Osteoblast (primary cell): ENCODE measurements around the gene RAMP3. TPM values are rescaled to one million over a fixed set of nuclear protein-coding genes. Genes with fewer than 3 reads are reported as not detected.

Experiments
- DNase-seq: peaks from one replicate; pipeline ENCODE4 v3.0.0; 2011; ENCODE audit warnings: low spot score, mixed read lengths; ENCODE audit not compliant: insufficient read length; ENCODE audit errors: missing footprints
- H2AFZ ChIP-seq: 2 replicates; pipeline ENCODE4 v1.6.0; 2011; ENCODE audit warnings: mild to moderate bottlenecking, low read length
- H3K27ac ChIP-seq: 2 replicates; pipeline ENCODE4 v1.5.1; 2011; ENCODE audit warnings: mild to moderate bottlenecking, low read depth, low read length, moderate library complexity
- H3K27me3 ChIP-seq: 2 replicates; pipeline ENCODE4 v1.6.0; 2012; ENCODE audit warnings: mild to moderate bottlenecking, control low read depth, inconsistent platforms, low read length, moderate library complexity; ENCODE audit not compliant: insufficient read depth
- H3K36me3 ChIP-seq: 2 replicates; pipeline ENCODE4 v1.5.1; 2011; ENCODE audit warnings: mild to moderate bottlenecking, low read length, control low read depth, moderate library complexity; ENCODE audit not compliant: insufficient read depth
- H3K4me1 ChIP-seq: 2 replicates; pipeline ENCODE4 v1.5.1; 2011; ENCODE audit warnings: mild to moderate bottlenecking, low read length, control low read depth, moderate library complexity; ENCODE audit not compliant: insufficient read depth
- H3K4me2 ChIP-seq: 2 replicates; pipeline ENCODE4 v1.6.0; 2011; ENCODE audit warnings: mild to moderate bottlenecking, low read length; ENCODE audit not compliant: insufficient read depth
- H3K4me3 ChIP-seq: fragments of 200-600 bp; sonication (generic); 3 replicates; pipeline ENCODE4 v1.5.1; 2012; ENCODE audit warnings: mild to moderate bottlenecking, low read length, inconsistent platforms; ENCODE audit not compliant: insufficient read depth
- H3K79me2 ChIP-seq: 2 replicates; pipeline ENCODE4 v1.6.0; 2012; ENCODE audit warnings: mild to moderate bottlenecking, low read length, control low read depth, inconsistent platforms; ENCODE audit not compliant: insufficient read depth
- H3K9me3 ChIP-seq: 2 replicates; pipeline ENCODE4 v1.5.1; 2011; ENCODE audit warnings: low read depth, low read length, control low read depth
- H4K20me1 ChIP-seq: 2 replicates; pipeline ENCODE4 v1.6.0; 2012; ENCODE audit warnings: mild to moderate bottlenecking, low read length, control low read depth; ENCODE audit not compliant: insufficient read depth
- total RNA-seq: library from RNA; depleted of rRNA; stranded (reverse); fragments of >200 nt; gene quantifications from 2 replicates; pipeline ENCODE4 v1.2.3, GENCODE V29; 2012
- TF ChIP-seq, protein P1 (sequence below): IDR thresholded peaks from 2 replicates; pipeline ENCODE4 v1.5.1; 2011; ENCODE audit warnings: mild to moderate bottlenecking, low read depth, low read length, moderate library complexity; ENCODE audit errors: extremely low read depth

Gene RAMP3
- total RNA-seq, 1 donor = not detected

DNA sequence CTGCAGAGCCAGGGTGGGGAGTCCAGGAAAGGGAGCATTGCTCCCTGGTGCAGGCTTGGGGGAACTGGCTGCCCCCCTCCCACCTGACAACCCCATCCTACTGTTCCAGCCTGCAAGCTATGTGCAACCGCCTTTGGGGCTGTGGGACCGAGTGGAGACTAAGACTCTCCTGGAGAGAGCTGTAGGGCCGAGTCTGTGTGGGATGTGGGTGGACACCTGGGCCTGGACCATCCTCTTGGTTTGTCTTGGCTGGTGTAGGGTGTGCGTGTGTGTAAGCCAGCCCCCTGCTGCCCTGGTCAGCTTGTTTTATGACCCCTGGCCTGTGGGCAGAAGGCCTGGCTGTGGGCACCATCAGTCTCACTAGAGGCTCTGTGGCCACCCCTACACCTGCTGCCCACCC, 1.6 kb upstream of the RAMP3 start:
- Histone ChIP-seq H3K4me3 (no peak overlapping the region), H3K27me3 (peaks cover 36% of the 10 kb centered on the region), H4K20me1 (no peaks in the 10 kb centered on the region), H3K79me2 (no peaks in the 10 kb centered on the region), H3K9me3 (no peaks in the 10 kb centered on the region), H3K27ac (no peak overlapping the region), H3K36me3 (no peaks in the 10 kb centered on the region), H2AFZ (no peak overlapping the region), H3K4me1 (no peaks in the 10 kb centered on the region), H3K4me2 (no peak overlapping the region)
- TF ChIP-seq, protein P1, sequence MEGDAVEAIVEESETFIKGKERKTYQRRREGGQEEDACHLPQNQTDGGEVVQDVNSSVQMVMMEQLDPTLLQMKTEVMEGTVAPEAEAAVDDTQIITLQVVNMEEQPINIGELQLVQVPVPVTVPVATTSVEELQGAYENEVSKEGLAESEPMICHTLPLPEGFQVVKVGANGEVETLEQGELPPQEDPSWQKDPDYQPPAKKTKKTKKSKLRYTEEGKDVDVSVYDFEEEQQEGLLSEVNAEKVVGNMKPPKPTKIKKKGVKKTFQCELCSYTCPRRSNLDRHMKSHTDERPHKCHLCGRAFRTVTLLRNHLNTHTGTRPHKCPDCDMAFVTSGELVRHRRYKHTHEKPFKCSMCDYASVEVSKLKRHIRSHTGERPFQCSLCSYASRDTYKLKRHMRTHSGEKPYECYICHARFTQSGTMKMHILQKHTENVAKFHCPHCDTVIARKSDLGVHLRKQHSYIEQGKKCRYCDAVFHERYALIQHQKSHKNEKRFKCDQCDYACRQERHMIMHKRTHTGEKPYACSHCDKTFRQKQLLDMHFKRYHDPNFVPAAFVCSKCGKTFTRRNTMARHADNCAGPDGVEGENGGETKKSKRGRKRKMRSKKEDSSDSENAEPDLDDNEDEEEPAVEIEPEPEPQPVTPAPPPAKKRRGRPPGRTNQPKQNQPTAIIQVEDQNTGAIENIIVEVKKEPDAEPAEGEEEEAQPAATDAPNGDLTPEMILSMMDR = no peak
- no peak for DNase-seq

DNA sequence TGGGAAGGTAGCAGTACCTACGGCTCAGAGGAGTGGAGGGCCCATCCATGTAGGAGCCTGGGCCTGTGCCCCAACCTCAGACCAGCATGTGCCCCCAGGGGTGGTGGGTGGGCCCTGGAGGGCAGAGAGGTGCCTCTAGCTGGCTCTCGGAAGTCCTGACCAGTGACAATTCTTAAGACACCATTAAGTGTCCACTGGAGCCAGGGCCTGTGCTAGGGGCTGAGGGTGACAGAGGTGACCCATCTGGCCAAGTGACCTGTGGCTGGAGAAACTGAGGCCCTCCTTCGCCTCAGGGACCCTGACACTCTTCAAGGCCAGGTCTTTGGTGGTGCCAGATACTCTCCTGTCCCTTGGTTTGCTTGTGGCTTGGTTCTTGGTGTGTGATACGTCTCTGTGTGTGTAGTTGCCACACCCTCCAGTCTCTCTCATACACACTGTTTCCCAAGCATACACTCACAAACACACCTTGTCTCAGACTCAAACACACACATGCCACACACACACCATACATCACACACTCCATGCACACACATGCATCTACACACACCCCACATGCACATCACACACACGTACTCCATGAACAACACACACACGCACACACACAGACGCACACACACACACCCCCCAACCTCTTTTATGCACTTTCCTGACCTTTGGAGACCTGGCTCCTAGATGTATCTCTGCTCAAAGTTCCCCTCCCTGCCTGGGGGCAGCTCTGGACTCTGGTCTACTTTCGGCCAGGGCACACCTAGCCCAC, 897 bp upstream of the RAMP3 start:
- TF ChIP-seq, protein P1 = no peak
- H3K4me2 ChIP-seq = no peak overlapping the region
- no peak for DNase-seq
- H3K79me2 ChIP-seq = no peaks in the 10 kb centered on the region
- no peaks in the 10 kb centered on the region for H3K36me3 ChIP-seq
- peaks cover 30% of the 10 kb centered on the region for H3K27me3 ChIP-seq
- no peaks in the 10 kb centered on the region for H3K9me3 ChIP-seq
- H3K4me3 ChIP-seq = no peak overlapping the region
- H2AFZ ChIP-seq = no peak overlapping the region
- H4K20me1 ChIP-seq = no peaks in the 10 kb centered on the region
- no peaks in the 10 kb centered on the region for H3K4me1 ChIP-seq
- H3K27ac ChIP-seq = no peak overlapping the region

DNA sequence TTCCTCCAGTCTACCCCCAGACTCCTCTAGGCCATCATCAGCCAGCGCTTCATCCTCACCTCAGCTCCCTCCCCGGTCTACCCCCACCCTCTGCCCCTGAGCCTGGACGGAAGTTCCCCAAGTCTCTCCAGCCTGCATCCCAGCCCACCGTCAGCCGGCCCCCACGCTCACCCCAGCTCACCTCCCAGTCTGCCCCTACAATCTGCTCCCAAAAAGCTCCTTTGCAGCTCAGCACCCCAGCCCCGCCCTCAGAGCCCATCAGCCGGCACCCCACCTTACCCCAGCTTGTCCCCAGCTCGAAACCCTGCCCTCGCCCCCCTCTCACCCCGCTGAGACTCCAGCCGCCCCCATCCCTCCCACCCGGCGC, 322 bp upstream of the RAMP3 start:
- TF ChIP-seq, protein P1 = no peak
- H3K4me2 ChIP-seq = no peak overlapping the region

DNA sequence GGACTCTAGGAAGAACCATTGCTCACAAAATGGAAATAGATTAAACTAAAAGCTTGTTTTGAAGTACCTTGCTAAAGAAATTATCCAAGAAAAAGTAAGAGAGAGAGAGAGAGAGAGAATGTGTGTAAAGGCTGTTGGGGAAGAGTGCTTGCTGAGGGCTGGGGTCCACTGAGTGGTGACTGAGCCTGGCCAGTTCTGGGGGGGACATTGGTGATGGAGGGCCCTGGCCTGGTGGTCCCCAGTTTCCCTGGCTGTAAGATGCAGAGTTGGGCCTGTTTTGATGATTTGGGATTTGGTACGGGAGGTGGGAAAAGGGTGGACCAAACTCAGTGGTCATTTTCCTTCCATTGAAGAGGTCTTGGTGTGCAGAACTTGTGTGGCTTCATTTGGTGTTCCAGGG, 880 bp downstream of the RAMP3 start:
- Histone ChIP-seq H2AFZ (no peak overlapping the region), H3K9me3 (no peaks in the 10 kb centered on the region), H3K79me2 (no peaks in the 10 kb centered on the region), H3K27ac (no peak overlapping the region), H3K4me2 (no peak overlapping the region), H3K27me3 (peaks cover 28% of the 10 kb centered on the region), H3K4me1 (no peaks in the 10 kb centered on the region), H4K20me1 (no peaks in the 10 kb centered on the region), H3K36me3 (no peaks in the 10 kb centered on the region), H3K4me3 (no peak overlapping the region)
- no peak for DNase-seq
- TF ChIP-seq, protein P1 = no peak

More for the DNA sequence above, 322 bp upstream of the RAMP3 start:
- Histone ChIP-seq H3K4me3 (no peak overlapping the region), H3K27me3 (peaks cover 28% of the 10 kb centered on the region), H3K27ac (no peak overlapping the region), H3K79me2 (no peaks in the 10 kb centered on the region), H3K4me1 (no peaks in the 10 kb centered on the region), H3K9me3 (no peaks in the 10 kb centered on the region), H4K20me1 (no peaks in the 10 kb centered on the region), H3K36me3 (no peaks in the 10 kb centered on the region), H2AFZ (no peak overlapping the region)
- no peak for DNase-seq
